ENCODE measurements around the gene STIP1.

The STIP1 gene

DNA sequence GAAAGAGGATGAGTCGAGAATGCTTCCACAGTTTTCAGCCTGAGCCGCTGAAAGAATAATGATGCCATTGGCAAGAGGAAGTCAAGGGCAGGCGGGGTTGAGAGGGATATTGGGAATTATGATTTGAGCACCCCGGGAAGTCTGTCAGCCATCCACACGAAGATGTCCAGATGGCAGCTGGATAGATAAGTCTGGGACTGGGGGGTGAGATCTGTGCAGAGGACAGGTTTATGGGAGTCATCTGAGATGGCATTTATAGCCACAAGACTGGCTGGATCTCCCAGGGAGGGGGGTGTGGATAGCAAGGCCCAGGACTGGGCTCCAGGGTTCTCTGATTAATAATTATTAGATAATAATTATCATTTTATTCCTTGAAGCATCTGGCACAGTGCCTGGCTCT is 5.1 kb upstream of the STIP1 start:
- peak overlapping the region; percentile 18 to 96 (median 64); a peak in 19 of 22 replicates for H3K9ac ChIP-seq
- peak overlapping the region; percentile 82 to 99 (median 93) for H3K4me2 ChIP-seq
- peak overlapping the region in 10 of 11 experiments; percentile 46 to 94 (median 70); a peak in 19 of 22 replicates for H3K27ac ChIP-seq
- peak overlapping the region in 5 of 10 experiments; percentile 21 to 48 (median 23); a peak in 5 of 20 replicates for H3K4me3 ChIP-seq
- peaks cover 0 to 6% (median 0%) of the 10 kb centered on the region in 11 experiments; a peak in 3 of 22 replicates for H3K9me3 ChIP-seq (replicated peaks in 1 of 11)
- TF ChIP-seq Cebpa-rat (IDR thresholded peaks at IDR 0.05) = no peak
- H3K36me3 ChIP-seq = peaks cover 0 to 16% (median 6%) of the 10 kb centered on the region in 11 experiments; a peak in 7 of 22 replicates
- H3K27me3 ChIP-seq = no peaks in the 10 kb centered on the region
- H4K20me1 ChIP-seq = peaks cover 0 to 9% (median 0%) of the 10 kb centered on the region in 11 experiments; a peak in 2 of 22 replicates
- H3K4me1 ChIP-seq = peaks cover 60 to 75% (median 63%) of the 10 kb centered on the region in 10 experiments

DNA sequence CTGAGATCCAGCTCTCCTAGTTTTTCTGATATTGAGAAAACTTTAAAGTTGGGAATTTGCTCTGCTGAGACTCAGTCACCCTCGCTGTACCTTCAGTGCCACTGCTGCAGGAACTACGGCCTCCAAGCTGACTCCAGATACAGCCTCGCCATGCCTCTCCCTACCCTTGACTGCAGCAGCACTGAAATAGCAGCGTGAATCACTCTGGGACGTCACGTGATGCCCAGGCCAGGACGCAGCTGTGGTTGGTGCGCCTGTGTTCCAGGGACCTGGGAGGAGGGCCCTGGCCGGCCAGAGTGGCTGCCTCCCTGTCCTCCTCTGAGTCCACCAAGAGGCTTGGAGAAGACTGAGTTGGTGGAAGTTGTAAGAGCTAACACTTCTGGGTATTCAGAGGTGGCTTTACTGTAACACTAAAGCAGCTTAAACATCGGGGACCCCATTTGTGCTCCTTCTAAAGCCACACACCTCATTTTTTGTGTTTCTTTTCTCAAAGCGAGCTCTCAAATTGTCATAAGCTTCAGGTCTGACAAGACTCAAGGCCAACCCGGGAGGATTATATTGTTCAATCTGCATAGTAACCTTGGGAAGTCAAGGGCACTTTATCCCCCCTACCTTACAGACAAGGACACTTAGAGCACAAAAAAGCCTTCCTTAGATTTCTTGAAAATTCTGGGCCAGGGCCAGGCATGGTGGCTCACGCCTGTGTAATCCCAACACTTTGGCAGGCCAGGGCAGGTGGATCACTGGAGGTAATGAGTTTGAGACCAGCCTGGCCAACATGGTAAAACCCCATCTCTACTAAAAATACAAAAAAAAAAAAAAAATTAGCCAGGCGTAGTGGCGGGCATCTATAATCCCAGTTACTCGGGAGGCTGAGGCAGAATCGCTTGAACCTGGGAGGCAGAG is 4.2 kb upstream of the STIP1 start:
- Histone ChIP-seq H3K9me3 (replicated peaks in 1 of 11) (peaks cover 0 to 6% (median 0%) of the 10 kb centered on the region in 11 experiments; a peak in 3 of 22 replicates), H3K4me1 (peaks cover 57 to 71% (median 60%) of the 10 kb centered on the region in 10 experiments), H3K36me3 (peaks cover 0 to 16% (median 6%) of the 10 kb centered on the region in 11 experiments; a peak in 7 of 22 replicates), H3K9ac (peak overlapping the region; percentile 25 to 96 (median 64); a peak in 19 of 22 replicates), H3K27me3 (no peaks in the 10 kb centered on the region), H3K27ac (peak overlapping the region; percentile 41 to 94 (median 68); a peak in 21 of 22 replicates), H3K4me2 (peak overlapping the region; percentile 82 to 99 (median 93)), H3K4me3 (peak overlapping the region in 5 of 10 experiments; percentile 21 to 48 (median 23); a peak in 5 of 20 replicates), H4K20me1 (peaks cover 0 to 9% (median 0%) of the 10 kb centered on the region in 11 experiments; a peak in 2 of 22 replicates)
- no peak for TF ChIP-seq Cebpa-rat (IDR thresholded peaks at IDR 0.05)

DNA sequence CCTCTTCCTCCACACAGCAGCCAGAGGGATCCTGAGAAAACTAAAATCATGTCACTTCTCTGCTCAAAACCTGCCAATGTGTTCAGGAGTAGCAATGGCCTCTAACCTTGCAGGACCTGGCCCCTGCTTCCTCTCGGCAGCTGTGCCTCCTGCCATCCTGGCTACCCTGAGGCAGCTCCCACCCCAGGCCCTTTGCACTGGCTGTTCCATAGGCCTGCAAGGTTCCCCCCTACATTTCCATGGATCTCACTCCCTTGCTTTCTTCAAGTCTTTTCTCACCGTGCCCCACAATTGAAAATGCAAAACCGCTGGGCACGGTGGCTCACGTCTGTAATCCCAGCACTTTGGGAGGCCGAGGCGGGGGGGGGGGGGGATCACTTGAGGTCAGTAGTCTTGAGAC is 2.1 kb upstream of the STIP1 start:
- no peak for TF ChIP-seq Cebpa-rat (IDR thresholded peaks at IDR 0.05)
- Histone ChIP-seq H3K4me1 (peaks cover 50 to 59% (median 52%) of the 10 kb centered on the region in 10 experiments), H3K4me3 (peak overlapping the region; percentile 62 to 89 (median 78); a peak in 16 of 20 replicates), H3K9ac (peak overlapping the region; percentile 24 to 96 (median 89); a peak in 15 of 22 replicates), H3K4me2 (peak overlapping the region; percentile 82 to 99 (median 93)), H4K20me1 (peaks cover 0 to 9% (median 0%) of the 10 kb centered on the region in 11 experiments; a peak in 4 of 22 replicates), H3K27me3 (no peaks in the 10 kb centered on the region), H3K27ac (peak overlapping the region in 7 of 11 experiments; percentile 19 to 94 (median 85); a peak in 10 of 22 replicates), H3K9me3 (replicated peaks in 1 of 11) (peaks cover 0 to 6% (median 0%) of the 10 kb centered on the region in 11 experiments; a peak in 3 of 22 replicates), H3K36me3 (peaks cover 0 to 20% (median 11%) of the 10 kb centered on the region in 11 experiments; a peak in 17 of 22 replicates)

DNA sequence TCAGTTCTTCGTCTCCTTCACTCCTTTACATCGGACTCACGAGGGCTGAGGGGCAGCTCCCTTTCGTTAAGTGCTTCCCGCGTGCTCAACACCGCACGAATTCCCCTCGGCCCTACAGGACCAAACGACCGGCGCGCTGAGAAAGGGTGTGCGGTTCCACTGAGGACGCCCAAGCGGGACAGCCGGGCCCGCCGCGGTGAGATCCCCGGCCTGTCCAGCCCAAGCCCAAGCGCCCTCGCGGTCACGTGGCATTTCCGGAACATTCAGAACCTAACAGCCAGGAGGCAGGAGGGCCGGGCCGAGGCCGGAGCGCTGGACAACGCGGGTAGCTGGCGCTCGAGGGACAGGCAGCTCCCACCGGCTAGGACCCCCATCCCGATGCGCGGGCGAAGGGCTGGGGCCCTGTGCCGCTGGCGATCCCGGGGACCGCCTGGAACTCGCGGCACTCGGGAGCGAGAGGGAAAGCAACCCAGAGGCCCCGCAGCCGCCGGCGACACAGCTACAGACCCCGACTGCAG is 737 bp upstream of the STIP1 start:
- peaks cover 45 to 49% (median 48%) of the 10 kb centered on the region in 10 experiments for H3K4me1 ChIP-seq
- peaks cover 0 to 9% (median 0%) of the 10 kb centered on the region in 11 experiments; a peak in 5 of 22 replicates for H4K20me1 ChIP-seq
- peak overlapping the region; percentile 62 to 89 (median 78) for H3K4me3 ChIP-seq
- peak overlapping the region; percentile 82 to 96 (median 89) for H3K9ac ChIP-seq
- TF ChIP-seq Cebpa-rat (IDR thresholded peaks at IDR 0.05) = no peak
- peak overlapping the region; percentile 80 to 94 (median 86) for H3K27ac ChIP-seq
- peak overlapping the region; percentile 82 to 99 (median 93) for H3K4me2 ChIP-seq
- H3K27me3 ChIP-seq = no peaks in the 10 kb centered on the region
- peaks cover 0 to 28% (median 13%) of the 10 kb centered on the region in 11 experiments; a peak in 14 of 22 replicates for H3K36me3 ChIP-seq
- H3K9me3 ChIP-seq (replicated peaks in 1 of 11) = no peaks in the 10 kb centered on the region

DNA sequence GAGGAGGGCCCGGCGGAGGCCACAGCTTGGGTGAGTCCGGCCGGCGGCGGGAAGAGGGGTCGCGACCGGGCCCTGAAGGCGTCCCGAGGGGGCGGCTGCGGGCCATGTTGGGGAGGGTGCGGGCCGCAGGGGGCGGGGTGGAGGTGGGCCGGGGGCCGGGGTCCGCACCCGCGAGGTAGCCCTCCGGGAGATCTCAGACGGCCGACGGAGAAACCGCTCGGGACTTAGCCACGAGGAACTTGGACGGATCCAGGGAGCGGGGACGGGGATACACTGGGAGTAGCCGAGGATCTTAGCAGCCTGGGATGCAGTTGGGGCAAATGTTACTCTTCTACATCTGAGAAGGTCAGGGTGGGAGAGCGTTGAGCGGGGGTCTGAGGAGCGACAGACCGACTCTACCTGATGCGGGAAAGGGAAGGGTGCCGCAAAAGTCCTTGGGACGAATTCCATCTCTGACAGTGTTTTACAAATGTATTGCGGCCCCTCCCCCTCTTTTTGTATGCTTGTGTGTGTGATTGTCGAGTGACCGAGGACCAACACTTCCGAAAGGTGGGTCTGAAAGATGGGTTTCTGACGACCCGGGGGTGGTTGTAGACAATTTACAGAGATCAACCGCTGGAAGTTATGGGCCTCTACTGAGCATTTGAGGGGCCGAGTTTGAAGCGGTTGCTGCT is 658 bp downstream of the STIP1 start:
- H3K27ac ChIP-seq = no peak overlapping the region; a peak in 2 of 22 replicates
- H3K4me1 ChIP-seq = peaks cover 31 to 43% (median 34%) of the 10 kb centered on the region in 10 experiments
- H3K36me3 ChIP-seq = peaks cover 0 to 41% (median 16%) of the 10 kb centered on the region in 11 experiments; a peak in 20 of 22 replicates
- H3K9me3 ChIP-seq (replicated peaks in 1 of 11) = no peaks in the 10 kb centered on the region
- TF ChIP-seq Cebpa-rat (IDR thresholded peaks at IDR 0.05) = no peak
- H4K20me1 ChIP-seq = peaks cover 0 to 9% (median 0%) of the 10 kb centered on the region in 11 experiments; a peak in 5 of 22 replicates
- H3K27me3 ChIP-seq = no peaks in the 10 kb centered on the region
- H3K4me2 ChIP-seq = no peak overlapping the region
- H3K4me3 ChIP-seq = no peak overlapping the region
- no peak overlapping the region for H3K9ac ChIP-seq

DNA sequence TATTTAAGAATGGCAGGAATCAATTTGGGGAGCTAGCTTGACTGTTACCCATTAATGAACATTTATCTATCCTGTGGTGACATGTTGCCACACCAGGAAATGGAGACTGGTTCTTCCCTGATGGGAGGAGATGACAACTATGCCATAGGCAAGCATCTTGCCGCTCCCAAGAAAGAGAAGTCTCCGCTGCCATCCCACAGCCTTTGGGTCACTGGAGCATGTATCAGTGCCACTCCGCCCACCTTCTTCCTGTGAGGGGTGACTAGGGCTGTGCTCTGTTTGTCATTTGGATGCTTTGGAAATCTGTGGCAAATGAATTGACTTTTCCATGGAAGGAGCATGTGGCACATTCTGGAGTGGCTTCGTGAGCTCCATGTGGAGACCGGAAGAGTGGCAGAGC is 6.5 kb downstream of the STIP1 start:
- Histone ChIP-seq H4K20me1 (peaks cover 0 to 23% (median 10%) of the 10 kb centered on the region in 11 experiments; a peak in 18 of 22 replicates), H3K9me3 (replicated peaks in 1 of 11) (no peaks in the 10 kb centered on the region), H3K9ac (peak overlapping the region in 7 of 11 experiments; percentile 18 to 42 (median 28); a peak in 6 of 22 replicates), H3K27me3 (no peaks in the 10 kb centered on the region), H3K4me2 (peak overlapping the region in 6 of 11 experiments; percentile 33 to 64 (median 50); a peak in 16 of 22 replicates), H3K27ac (peak overlapping the region in 8 of 11 experiments; percentile 2 to 50 (median 30); a peak in 9 of 22 replicates), H3K4me1 (peaks cover 0 to 29% (median 15%) of the 10 kb centered on the region in 10 experiments; a peak in 16 of 20 replicates), H3K4me3 (no peak overlapping the region), H3K36me3 (peaks cover 0 to 99% (median 67%) of the 10 kb centered on the region in 11 experiments; a peak in 21 of 22 replicates)
- no peak for TF ChIP-seq Cebpa-rat (IDR thresholded peaks at IDR 0.05)

DNA sequence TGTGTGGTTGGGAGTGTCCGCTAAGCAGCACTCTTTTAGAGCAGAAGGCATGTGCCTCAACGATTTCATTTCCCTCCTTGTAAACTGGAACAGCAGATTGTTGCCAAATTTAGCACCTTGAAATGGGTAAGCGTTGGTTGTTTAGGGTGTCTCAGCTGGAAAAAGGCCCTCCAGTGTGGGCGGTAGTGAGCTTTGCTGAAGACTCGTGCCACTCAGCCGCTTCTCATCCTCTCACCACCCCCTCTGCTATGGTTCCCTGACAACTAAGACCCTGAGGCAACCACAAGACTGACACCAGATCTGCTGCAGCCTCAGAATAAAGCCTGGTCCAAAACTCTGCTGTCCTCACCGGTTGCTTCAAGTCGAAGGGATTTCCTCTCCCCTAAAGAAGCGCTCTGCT is 10.7 kb downstream of the STIP1 start:
- H3K9ac ChIP-seq = peak overlapping the region in 8 of 11 experiments; percentile 4 to 42 (median 28); a peak in 5 of 22 replicates
- H3K9me3 ChIP-seq (replicated peaks in 1 of 11) = no peaks in the 10 kb centered on the region
- H3K4me1 ChIP-seq = peaks cover 0 to 54% (median 19%) of the 10 kb centered on the region in 10 experiments; a peak in 16 of 20 replicates
- TF ChIP-seq Cebpa-rat (IDR thresholded peaks at IDR 0.05) = no peak
- peaks cover 21 to 58% (median 27%) of the 10 kb centered on the region in 11 experiments for H4K20me1 ChIP-seq
- H3K36me3 ChIP-seq = peaks cover 0 to 100% (median 93%) of the 10 kb centered on the region in 11 experiments; a peak in 21 of 22 replicates
- H3K4me3 ChIP-seq = no peak overlapping the region
- no peaks in the 10 kb centered on the region for H3K27me3 ChIP-seq
- peak overlapping the region in 3 of 11 experiments; percentile 26 to 35 (median 33); a peak in 5 of 22 replicates for H3K4me2 ChIP-seq
- no peak overlapping the region; a peak in 1 of 22 replicates for H3K27ac ChIP-seq

Measured in BLaER1 treated with 17β-estradiol and CSF1 and Interleukin-3, amounts not matched to agents 10 nM and 100 nM (cell line).